Iris pigment epithelial cell (primary cell): ENCODE results near the gene TPI1.
A peak's percentile ranks its signal among the peaks of the same experiment; 100 is the strongest.
"Not testable (repeated sequence)": the region's sequence is repeated elsewhere in the genome, so short reads cannot be mapped to it uniquely, and the experiment has no call there.

Source experiments
- DNase-seq: peaks from one replicate; pipeline ENCODE4 v3.0.0-alpha.2; 2011; ENCODE audit warnings: low read depth

Gene TPI1

DNA sequence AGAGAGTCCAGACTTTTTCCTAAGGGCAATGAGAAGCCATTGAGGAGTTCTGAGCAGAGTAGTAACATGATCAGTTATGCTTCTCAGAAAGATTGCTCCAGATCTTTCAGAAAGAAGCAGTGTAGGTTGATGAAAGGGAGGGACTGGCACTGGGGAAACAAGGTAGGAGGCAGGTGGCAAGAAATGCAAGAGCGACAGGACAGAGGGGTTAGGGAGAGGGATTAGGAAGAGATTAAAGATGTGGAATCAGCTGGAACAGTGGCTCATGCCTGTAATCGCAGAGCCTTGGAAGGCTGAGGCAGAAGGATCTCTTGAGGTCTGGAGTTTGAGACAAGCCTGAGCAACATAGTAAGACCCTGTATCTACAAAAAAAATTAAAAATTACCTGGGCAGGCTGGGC is 19.7 kb upstream of the TPI1 start:
- DNase-seq, result no peak

DNA sequence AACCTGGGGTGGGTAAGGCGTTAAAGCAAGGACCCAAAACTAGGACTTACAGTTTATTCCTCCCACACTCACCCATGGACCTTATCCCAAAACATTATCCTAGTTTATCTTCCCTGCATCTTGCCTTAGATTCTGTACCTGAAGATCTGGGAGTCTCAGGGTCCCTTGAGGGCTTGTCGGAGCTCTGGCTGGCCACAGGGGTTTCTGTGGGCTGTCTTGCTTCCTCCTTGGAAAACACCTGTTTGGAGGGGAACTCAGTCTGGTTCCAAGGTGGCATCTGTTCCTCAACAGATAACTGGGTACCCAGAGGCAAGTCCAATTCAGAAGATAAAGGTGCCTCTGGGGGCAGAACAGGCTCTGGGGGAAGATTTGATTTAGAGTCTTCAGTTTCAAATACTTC is 17.9 kb upstream of the TPI1 start:
- no peak for DNase-seq

DNA sequence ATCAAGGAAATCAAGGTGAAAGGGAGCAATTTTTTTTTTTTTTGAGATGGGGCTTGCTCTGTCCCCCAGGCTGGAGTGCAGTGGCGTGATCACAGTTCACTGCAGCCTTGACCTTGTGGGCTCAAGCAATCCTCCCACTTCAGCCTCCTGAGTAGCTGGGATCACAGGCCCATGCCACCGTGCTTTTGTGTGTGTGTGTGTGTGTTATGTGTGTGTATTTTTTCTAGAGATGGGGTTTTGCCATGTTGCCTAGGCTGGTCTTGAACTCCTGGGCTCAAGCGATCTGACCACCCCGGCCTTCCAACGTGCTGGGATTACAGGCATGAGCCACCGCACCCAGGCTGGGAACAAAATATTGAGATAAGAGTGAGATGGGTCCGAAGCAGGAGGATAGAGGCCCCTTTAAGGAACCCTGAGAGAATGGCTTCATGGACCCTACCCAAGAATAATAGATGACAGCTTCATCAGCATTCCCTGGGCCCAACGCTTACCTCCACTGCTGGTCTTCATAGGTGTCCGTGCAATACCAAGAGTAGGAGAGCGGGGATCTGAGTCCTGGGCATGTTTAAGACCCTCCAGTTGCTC is 17.3 kb upstream of the TPI1 start:
- DNase-seq, result no peak

DNA sequence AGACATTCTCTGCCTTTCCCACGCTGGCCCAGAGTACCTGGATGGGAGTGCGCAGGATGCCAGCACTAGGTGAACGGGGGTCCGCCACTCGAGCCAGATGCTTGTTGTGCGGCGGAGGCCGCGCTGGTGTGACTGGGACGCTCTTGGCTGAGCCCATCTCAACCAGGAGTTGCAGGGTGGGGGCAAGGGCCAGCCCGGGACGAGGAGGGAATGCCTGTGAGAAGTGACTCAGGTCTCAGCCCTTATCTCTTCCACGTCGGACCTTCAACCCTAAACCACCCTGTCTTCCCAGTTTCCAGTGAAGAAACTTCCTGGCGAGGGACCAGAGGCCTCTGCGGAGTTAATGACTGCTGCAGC is 16.6 kb upstream of the TPI1 start:
- DNase-seq, result peak; percentile 41

DNA sequence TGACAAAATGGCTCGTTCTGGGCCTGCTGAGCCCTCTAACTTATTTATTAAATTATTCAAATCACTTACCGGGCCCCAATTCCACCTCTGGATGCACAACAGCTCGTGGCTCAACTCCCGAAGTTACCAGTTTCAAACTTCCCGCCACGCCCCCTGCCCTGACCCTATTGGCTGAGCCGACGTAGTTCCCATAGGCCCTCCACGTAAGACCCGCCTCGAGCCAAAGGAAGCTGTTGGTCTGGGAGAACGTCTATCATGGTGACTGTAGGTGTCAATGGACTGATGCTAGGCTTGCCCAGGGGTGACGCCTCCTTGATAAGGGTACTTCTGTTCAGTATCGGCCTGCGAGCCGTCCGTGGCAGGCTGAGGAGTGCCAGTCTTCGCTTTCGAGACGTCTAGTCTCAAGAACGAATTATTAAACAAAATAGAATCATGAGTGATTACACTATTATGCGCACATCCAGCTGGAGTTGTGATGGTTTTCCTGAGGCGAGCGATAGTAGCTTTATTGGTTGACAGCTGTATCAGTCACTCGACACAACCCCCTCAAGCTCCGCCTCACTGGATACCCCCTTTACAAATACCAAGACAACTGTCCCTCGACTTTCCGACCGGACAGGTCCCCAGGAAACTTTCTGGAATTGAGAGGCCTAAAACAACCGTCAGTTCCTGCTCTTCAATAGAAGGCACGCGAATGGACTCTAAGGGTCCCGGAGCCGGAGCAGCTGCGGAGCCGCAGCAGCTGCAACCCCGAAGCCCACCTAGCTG is 16.0 kb upstream of the TPI1 start, which contains the start of gene CDCA3:
CDCA3 (minus strand) TSS at position 134 of the 768 bp plus-strand sequence. CDS start 334 bp downstream, outside the sequence.
- peak; percentile 99 for DNase-seq

DNA sequence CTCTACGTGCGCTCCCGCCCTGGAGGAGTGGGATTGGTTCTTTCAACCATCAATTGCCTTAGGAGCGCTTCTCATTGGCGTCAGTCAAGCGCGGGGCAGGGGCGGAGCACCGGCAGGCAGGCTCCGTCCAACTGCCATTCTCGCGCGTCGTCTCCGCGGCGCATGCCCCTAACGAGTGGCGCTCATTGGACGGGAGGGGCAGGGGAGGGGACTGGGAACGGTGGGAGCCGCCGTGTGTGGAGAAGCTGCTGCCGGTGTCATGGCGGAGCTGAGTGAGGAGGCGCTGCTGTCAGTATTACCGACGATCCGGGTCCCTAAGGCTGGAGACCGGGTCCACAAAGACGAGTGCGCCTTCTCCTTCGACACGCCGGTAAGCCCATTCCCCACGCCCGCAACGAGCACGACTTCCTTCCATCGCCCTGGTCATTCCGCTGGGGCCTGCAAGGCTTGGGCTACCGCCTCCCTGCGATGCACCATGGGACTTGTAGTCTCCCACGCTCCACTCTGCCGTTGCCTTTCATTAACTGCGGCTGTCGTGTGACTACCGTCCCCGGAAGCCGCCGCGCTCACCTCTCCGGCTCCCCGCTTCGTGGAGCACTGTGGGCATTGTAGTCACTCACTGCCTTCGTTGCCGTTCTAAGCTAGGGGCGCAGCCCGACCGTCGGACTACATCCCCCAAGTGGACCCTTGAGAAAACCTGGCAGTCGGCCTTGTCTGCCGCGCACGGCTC is 15.2 kb upstream of the TPI1 start, which contains the start of gene USP5:
USP5 (plus strand) TSS at position 230 of the 730 bp plus-strand sequence; CDS start at position 260, 30 bp downstream.
- peak; percentile 100 for DNase-seq

DNA sequence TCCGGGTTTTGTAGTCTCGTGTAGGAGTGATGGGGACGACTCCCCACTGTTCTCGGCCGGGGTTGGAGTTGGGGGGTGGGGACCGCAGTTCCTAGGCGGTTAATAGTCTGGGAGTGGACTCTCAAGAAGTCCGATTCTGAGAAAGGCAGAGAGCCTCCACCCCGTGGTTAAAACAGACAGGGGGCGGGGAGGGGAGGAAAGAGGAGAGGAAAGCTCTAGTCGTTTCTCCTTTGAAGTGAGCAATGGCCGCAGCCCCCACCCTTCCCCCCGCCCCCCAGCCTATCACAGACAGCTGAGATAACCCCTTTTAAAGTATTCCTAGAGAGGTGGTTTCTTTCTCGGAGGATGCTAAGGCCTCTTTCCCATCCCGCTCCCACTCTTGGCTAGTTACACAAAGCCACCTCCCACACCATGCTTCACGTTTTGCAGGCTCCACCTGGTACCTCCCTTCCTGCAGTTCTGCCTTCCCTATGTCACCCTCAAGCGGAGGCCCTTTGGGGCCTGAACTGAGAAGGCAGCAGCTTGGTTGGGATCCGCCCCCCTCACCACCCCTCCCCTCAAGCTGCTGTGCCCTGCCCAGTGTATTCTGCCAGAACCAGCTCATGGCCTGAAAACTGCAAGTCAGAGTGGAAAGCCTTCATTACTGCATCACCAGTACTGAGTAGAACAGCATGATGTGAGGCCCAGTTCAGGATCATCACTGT is 14.5 kb upstream of the TPI1 start:
- peak; percentile 85 for DNase-seq

DNA sequence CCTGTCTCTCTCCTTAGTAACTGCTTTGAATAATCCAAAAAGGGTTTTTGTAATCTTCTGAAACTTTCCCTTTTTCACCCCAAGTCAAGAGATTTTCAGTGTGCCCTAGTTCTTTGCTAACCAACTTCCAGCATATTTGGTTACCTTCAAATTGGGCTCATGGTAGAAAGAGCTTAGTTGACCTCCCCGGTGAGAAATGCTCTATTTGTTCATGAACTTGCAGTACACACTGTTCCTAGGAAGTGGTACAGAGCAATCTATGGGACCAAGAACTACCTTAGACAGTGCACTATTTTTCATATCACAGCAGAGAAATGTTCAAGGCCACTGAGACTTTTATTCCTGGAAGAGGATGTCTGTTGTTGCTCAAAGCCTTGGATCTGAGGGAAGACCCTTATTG is 13.7 kb upstream of the TPI1 start:
- no peak for DNase-seq

DNA sequence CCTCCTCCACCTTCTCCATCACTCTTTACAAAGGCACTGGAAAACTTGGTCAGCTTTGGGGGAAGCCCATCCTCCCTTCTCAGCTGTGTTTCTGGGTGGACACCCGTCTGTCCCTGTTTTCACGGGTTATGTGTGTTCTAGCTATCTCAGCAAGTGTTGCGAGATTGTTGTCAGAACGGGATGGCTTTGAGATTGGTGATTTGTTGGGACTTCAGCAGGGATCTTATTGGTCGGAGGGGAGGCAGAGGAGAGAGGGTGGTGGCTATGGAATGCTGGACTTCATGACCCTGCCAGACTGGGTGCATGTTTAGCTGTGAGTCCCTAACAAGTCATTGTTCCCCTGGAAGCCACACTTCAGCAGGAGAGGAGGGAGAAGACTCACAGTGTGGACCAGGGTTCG is 13.3 kb upstream of the TPI1 start:
- no peak for DNase-seq

DNA sequence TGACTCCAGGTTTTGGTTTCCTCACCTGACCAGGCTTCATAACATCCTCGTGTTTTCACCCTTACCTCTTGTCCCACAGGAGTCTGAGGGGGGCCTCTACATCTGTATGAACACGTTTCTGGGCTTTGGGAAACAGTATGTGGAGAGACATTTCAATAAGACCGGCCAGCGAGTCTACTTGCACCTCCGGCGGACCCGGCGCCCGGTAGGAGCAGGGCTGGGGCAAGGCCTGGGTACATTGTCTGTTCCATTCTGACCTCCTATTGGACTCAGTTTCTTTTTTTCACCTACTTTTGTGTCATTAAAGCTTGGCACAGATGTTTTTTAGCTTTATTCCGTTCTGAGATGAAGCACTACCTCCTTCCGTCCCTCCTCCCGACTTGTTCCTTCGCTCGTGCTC is 12.0 kb upstream of the TPI1 start:
- DNase-seq, result no peak

DNA sequence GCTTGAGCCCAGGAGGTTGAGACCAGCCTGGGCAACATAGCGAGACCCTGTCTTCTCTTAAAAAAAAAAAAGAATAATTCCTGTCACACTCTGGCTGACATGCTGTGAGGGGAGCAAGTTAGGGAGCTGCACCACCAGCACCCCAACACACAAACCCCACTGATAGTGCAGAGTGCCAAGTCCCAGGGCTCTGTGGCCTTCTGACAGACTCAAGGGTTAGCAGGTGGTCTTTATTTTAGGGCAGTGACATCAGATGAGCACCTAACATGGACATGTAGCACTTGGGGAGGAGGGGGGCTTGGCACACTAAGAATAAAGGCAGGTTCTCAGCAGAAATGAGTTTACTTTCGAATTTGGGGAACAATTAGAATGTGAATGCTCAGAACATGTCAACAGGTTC is 8.5 kb upstream of the TPI1 start:
- no peak for DNase-seq

DNA sequence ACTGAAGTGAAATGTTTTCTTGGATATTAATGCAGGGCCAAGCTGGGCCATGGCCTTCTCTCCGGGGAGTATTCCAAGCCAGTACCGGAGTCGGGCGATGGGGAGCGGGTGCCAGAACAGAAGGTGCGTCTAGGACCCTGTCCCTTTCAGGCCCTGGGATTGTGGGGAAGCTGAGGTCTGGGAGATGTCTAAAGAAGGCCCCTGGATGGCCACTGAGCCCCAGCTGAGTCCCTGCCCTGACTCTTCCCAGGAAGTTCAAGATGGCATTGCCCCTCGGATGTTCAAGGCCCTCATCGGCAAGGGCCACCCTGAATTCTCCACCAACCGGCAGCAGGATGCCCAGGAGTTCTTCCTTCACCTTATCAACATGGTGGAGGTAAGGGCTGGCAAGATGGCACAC is 7.2 kb upstream of the TPI1 start:
- no peak for DNase-seq

DNA sequence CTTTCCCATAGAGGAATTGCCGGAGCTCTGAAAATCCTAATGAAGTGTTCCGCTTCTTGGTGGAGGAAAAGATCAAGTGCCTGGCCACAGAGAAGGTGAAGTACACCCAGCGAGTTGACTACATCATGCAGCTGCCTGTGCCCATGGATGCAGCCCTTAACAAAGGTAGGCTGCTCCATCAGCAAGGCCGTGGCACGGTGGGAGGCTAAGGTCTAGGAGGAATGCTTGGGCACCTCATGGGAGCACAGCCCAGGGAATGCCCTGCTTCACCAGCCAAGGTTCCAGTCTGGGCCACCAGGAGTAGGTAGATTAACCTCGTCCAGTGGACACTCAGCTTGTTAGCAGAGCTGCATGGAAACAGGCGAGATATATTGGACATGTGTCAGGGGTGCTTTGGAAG is 6.4 kb upstream of the TPI1 start:
- no peak for DNase-seq

DNA sequence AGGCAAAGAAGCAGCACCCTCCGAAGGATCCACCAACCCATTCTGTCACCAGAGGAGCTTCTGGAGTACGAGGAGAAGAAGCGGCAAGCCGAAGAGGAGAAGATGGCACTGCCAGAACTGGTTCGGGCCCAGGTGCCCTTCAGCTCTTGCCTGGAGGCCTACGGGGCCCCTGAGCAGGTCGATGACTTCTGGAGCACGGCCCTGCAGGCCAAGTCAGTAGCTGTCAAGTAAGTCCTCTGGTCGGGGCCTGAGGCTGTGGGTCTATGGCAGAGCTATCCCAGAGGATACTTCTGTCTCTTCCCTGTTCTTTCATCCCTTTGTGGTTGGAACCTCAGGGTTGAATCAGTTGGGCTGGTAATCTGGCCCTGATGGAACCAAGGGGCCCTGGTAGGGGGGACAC is 5.9 kb upstream of the TPI1 start:
- DNase-seq, result no peak

DNA sequence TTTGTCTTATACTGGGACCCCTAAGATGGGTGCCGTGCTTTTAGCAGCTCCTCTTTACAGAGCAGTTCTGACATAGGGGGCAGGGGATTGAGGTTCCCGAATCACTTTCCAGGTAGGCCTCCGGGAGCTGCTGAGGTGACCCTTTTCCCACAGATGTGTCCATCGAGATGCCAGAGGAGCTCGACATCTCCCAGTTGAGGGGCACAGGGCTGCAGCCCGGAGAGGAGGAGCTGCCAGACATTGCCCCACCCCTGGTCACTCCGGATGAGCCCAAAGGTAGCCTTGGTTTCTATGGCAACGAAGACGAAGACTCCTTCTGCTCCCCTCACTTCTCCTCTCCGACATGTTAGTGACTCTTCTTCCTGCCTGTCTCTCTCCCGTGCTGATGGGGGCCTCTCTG is 4.3 kb upstream of the TPI1 start:
- DNase-seq, result no peak

DNA sequence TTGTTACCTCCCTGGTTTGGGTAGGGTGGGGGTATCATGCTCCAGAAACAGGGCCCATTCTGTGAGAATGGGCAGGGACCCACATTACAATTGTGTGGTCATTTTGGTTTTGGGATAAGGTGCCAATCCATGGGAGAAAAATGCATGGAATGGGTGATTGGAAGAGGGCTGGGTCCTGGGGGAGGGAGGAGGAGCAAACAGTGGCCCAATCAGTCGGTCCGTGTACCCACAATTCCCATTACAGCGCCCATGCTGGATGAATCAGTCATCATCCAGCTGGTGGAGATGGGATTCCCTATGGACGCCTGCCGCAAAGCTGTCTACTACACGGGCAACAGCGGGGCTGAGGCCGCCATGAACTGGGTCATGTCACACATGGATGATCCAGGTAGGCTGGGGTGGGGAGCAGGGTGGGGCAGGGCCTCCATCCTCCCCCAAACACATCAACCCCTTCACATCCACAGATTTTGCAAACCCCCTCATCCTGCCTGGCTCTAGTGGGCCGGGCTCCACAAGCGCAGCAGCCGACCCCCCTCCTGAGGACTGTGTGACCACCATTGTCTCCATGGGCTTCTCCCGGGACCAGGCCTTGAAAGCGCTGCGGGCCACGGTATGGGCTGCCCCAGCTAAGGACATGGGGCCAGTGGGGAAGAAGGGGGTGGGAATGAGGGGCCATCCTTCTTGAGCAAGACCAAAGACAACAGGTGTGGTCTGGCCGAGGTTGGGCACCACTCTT is 3.6 kb upstream of the TPI1 start:
- DNase-seq, result no peak

DNA sequence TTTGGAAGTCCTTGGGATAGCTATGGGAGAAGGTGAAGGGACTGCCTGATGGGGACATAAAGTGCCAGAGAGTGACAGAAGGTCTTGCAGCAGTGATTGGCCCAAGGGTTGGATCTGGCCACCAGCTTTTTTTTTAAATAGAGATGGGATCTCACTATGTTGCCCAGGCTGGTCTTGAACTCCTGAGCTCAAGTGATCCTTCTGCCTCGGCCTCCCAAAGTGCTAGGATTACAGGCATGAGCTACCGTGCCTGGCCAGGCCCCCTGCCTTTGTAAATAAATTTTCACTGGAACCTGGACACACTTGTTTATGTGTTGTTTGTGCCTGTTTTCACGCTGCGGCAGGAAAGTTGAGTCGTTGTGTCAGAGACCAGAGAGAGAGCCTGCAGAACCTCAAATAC is 2.0 kb upstream of the TPI1 start:
- DNase-seq, result not testable (repeated sequence)

DNA sequence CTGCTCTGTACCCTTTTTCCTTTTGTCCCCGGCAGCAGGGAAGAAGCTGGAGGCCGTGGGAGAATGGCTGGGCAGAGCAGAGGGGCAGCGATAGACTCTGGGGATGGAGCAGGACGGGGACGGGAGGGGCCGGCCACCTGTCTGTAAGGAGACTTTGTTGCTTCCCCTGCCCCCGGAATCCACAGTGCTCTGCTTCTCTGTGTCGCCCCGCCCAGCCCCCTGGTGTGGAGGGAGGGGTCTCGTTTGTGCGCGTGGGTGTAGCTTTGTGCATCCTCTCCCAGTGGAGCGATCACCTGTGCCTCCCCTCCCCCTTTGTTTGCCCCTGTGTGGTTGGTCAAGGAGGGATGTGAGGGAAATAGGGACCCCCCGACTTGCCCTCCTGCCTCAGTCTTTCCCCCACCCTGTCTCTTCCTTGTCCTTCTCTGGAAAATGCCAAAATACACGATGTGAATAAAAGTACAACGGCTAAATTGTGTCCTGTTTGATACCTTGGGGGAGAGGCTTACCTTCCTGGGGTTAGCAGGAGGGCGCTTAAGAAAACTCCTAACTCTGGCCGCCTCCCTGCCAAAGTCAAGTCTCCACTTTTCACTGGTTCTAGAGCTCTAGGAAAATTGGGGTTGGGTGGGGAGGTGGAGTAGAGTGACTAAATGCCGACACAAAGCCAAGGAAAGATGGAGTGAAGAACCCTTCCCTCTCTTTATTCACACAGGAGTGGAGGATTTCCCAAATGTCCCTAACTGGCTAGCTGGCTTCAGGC is 990 bp upstream of the TPI1 start:
- DNase-seq, result no peak

DNA sequence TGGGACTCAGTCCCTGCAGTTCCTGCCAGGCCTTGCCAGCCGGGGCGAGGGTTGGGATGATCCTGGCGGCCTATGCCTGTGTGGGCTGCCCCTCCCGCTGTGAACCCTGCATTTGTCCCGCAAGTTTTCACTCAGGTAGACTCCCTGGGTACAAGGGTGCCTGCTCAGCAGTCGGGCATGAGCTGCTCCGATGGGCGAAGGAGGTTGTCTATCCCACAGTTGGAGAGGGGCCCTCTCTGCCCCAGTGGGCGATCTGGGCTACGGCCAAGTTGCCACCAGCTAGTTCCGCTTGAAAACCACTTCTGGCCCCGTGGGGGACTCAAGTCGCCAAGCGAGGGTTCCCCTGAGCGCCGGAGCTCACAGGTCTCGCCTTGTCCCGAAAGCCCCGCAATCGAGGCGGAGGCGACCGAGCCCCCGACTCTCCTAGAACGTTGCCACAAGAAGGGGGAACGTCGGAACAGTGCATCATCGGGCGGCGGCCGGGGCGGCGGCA is 365 bp upstream of the TPI1 start:
- no peak for DNase-seq

DNA sequence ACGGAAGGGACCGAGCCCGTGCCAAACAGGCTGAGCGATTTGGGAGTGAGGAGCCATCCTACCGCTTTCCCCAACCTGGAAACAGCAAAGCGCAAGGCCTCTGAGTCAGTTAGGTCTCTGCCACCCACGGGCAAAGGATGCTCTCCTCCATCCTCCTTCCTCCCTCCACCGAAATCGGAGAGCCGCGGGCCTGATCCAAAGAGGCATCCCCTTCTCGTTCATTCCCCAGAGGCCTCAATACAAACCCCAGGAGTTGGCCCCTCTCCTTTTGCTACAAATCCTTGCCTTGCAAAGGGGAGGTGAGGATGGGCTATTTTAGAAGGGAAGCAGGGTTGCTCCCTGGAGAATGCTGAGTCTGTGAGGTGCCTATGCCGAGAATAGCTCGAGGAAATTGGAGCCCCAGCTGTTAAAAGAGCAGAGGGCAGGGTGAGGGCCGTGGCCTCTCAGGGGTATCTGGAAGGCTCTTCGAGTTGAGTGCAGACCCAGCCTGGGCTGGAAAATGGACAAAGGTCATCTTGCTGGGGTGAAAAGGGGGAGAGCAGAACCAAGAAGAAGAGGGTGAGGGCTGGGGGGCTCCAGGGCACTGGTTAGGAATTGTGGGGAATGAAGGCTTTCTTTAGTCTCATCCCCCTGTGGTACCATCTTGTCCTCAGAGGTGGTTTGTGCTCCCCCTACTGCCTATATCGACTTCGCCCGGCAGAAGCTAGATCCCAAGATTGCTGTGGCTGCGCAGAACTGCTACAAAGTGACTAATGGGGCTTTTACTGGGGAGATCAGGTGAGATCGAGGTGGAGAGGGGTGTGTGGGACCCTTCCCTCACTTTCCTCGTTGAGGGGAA is 1.1 kb downstream of the TPI1 start:
- DNase-seq, result no peak
